ENCODE measurements around the gene PHF2.

The PHF2 gene

GRCh38 chr9:93603011-93603410 is 26.6 kb downstream of the PHF2 start:
- no peak for DNase-seq

GRCh38 chr9:93603906-93604326 is 27.5 kb downstream of the PHF2 start:
- DNase-seq, result no peak

- DNase-seq, result no peak
Observed at GRCh38 chr9:93606187-93606586, 29.8 kb downstream of the PHF2 start.

DNA sequence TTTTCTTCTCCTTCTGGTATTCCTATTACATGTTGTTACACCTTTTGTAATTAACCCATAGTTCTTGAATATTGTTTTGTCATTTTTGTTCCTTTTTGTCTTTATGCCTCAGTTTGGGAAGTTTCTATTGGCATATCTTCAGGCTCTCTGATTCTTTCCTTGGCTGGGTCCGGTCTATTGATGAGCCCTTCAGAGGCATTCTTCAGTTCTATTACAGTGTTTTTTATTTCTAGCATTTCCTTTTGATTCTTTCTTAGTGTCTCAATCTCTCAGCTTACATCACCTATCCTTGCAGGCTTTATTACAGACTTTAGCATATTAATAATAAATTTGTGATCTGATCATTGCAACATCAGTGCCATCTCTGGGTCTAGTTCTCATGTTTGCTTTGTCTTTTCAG is 33.8 kb downstream of the PHF2 start:
- no peak for DNase-seq

- DNase-seq, result no peak
Observed at GRCh38 chr9:93612052-93612795, 35.8 kb downstream of the PHF2 start.

DNA sequence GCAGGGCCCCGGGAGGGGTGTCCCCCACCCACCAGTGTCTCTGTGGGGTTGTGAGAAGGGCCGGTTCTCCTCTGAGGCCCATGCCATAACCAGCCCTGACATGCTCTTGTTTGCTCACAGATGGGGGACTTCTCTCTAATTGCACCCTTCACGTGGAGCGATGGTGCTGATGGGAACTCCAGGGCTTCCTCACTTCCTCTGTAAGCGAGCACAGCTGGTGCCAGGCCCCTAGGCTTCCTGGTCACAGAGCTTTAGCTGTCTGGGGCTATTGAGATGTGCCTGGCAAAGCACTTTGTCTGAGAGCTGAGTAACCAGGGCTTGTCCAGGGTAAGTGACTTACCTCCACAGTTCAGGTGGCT is 36.4 kb downstream of the PHF2 start:
- DNase-seq, result no peak

- DNase-seq, result no peak
Observed at GRCh38 chr9:93613174-93613573, 36.8 kb downstream of the PHF2 start.

DNA sequence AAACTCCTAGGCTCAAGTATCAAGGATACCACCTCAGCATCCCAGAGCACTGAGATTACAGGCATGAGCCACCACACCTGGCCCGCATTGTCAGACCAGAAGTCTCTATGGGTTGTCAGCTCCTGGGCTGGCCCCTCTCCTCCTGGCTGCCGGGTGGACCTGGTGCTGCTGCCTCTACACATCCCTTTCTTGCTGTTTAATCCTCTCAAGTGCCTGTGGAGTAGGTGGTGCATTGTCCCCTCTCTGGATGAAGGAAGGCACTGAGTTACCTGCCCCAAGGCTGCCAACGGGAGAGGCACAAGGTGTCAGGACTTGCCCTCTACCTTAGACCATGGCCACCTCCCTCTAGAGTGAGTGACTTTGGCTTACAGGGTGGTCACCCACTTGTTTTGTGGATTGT is 37.4 kb downstream of the PHF2 start:
- no peak for DNase-seq

DNA sequence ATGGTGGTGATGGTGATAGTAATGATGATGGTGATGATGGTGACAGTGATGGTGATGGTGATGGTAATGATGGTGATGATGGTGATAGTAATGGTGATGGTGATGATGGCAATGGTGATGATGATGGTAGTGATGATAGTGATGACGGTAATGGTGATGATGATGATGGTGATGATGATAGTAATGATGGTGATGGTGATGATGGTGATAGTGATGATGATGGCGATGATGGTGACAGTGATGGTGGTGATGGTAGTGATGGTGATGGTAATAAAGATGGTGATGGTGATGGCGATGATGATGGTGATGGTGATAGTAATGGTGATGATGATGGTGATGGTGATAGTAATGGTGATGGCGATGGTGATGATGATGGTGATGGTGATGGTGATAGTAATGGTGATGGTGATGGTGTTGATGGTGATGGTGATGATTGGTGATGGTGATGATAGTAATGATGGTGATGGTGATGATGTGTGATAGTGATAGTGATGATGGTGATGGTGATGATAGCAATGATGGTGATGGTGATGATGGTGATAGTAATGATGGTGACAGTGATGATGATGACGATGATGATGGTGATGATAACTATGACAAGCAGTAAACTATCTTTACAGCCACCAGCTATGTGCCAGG is 38.6 kb downstream of the PHF2 start:
- DNase-seq, result no peak

DNA sequence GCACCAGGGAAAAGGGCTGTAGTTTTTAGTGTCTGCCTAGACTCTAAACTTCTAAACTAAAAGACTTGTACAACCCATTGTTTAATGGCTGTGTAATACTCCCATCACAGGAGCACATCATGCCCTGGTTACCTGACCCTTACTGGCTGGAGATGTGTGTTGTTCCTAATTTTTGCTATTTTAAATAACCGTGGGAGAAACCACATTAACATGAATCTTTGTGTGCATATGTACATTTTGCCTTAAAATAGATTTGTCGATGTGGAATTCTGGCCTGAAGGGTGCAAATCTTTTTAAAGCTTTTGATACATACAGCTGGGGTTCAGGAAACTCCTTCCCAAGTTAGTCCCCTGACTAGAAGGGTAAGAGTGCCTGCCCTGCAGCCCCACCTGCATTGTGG is 39.7 kb downstream of the PHF2 start:
- no peak for DNase-seq

GRCh38 chr9:93617273-93617672 is 40.9 kb downstream of the PHF2 start:
- DNase-seq, result no peak

DNA sequence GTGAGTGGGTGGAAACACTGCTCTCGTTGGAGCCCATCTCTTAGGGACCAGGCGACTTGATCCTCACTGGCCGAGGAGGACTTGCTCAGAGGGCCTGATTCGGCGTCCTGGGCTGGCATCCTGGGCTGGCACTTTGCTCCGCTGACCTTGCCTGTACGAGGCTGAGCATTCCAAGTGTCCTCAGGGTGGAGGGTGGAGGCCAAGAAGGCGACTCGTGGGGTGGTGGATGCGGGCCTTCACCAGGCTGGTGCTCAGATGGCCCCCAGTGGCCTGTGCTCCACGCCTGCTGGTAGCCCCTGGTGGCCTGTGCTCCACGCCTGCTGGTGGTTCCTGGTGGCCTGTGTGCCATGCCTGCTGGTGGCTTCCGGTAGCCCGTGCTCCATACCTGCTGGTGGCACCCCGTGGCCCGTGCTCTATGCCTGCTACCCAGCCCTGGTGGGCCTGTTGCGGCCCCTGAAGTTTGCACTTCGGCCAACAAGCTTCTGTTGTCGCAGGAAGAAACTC is 42.9 kb downstream of the PHF2 start:
- DNase-seq, result no peak

GRCh38 chr9:93620041-93620506 is 43.7 kb downstream of the PHF2 start:
- no peak for DNase-seq

GRCh38 chr9:93620881-93621820 is 44.8 kb downstream of the PHF2 start:
- no peak for DNase-seq

DNA sequence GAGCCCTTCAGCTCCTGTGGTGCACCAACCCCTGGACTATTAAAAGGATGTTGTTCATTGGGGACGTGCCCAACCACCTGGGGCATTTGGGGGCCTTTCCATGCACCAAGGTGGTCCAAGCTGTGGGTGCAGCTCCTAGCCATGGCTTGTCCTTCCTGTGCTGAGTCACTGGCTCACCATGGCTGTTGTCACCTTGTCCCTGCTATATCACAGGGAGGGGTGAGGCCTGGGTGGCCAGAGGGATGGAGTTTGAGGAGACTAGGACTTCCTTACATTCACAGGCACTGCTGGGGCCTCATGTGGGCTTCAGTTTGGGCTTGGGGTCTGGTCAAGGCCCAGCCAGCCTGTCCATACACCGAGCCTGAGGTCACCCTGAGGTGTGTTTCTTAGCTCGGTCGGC is 45.5 kb downstream of the PHF2 start:
- DNase-seq, result no peak

- DNase-seq, result no peak
Observed at GRCh38 chr9:93622691-93623090, 46.3 kb downstream of the PHF2 start.

DNA sequence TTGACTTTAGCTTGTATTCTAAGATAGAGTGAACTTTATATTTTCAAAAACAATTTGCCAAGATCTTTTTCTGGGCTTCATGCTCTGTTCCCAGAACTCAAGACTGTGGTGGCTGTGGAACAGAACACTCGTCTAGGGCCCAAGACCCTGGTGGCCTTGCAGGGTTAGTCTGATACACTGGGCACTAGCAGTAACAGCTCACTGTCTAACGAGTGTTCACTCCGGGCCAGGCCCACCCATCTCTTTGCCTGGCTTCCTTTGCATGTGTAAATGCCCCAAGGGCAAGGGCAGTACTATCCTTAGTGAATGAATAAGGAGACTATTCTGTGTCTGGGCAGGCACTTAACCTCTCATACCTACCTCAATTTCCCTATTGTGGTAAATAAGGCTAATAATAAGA is 47.4 kb downstream of the PHF2 start:
- no peak for DNase-seq

GRCh38 chr9:93624431-93624834 is 48.0 kb downstream of the PHF2 start:
- no peak for DNase-seq

- DNase-seq, result no peak
Observed at GRCh38 chr9:93624977-93625376, 48.6 kb downstream of the PHF2 start.

GRCh38 chr9:93629920-93630319 is 53.5 kb downstream of the PHF2 start:
- DNase-seq, result no peak

GRCh38 chr9:93630806-93631411 is 54.5 kb downstream of the PHF2 start:
- DNase-seq, result no peak

DNA sequence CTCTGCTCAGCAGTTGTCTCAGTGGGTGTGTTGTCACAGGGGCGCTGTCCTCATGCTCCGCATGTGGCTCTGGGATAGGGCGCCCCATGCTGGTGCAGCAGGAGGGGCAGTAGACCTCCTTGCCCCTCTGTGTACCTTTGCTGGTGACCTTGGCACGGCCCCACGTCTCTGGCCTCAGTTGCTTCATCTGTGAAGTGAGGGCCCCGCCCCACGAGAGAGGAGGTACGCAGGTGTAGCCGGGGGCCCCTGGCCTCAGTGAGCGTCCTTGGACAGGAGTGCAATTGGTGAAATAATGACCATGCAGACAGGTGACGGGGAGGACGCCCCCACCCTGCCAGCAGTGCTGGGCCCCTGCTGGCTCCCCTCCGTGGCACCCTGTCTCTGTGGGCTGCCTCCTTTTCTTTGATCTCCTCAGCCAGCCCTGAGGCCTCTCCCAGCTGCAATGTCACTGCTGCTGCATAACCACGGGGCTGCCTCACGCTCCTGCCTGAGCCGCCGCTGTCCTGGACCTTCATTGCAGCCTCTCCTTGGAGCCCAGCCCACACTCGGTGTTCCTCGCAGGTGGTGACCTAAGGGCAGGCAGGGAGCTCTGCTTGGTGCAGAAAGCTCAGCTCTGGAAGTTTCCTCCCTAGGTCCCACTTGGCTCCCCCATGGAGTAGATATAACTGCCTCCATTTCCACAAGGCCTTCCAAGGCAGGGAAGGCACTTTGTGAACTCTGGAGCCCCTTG is 57.3 kb downstream of the PHF2 start:
- DNase-seq, result no peak
